ENCODE measurements around the gene DAPK1.

The DAPK1 gene

GRCh38 chr9:87674565-87675299 is 177.1 kb downstream of the DAPK1 start:
- no peak for DNase-seq

GRCh38 chr9:87675906-87676515 is 178.3 kb downstream of the DAPK1 start:
- no peak for DNase-seq

- no peak for DNase-seq
Observed at GRCh38 chr9:87676976-87677775, 179.5 kb downstream of the DAPK1 start.

GRCh38 chr9:87677776-87678587 is 180.3 kb downstream of the DAPK1 start:
- DNase-seq = no peak

GRCh38 chr9:87678650-87679355 is 181.1 kb downstream of the DAPK1 start:
- DNase-seq = no peak

- DNase-seq = no peak
Observed at GRCh38 chr9:87681271-87682061, 183.8 kb downstream of the DAPK1 start.

GRCh38 chr9:87682085-87682484 is 184.4 kb downstream of the DAPK1 start:
- no peak for DNase-seq

GRCh38 chr9:87682618-87683017 is 185.0 kb downstream of the DAPK1 start:
- DNase-seq = no peak

- DNase-seq = no peak
Observed at GRCh38 chr9:87683751-87684626, 186.3 kb downstream of the DAPK1 start.

- no peak for DNase-seq
Observed at GRCh38 chr9:87684627-87685219, 187.1 kb downstream of the DAPK1 start.

GRCh38 chr9:87685441-87685840 is 187.8 kb downstream of the DAPK1 start:
- no peak for DNase-seq

- DNase-seq = no peak
Observed at GRCh38 chr9:87685871-87686519, 188.3 kb downstream of the DAPK1 start.

- no peak for DNase-seq
Observed at GRCh38 chr9:87686520-87687090, 188.9 kb downstream of the DAPK1 start.

GRCh38 chr9:87687207-87687606 is 189.5 kb downstream of the DAPK1 start:
- no peak for DNase-seq

GRCh38 chr9:87694236-87694755 is 196.6 kb downstream of the DAPK1 start:
- DNase-seq = no peak

- DNase-seq = no peak
Observed at GRCh38 chr9:87695523-87695922, 197.9 kb downstream of the DAPK1 start.

- DNase-seq = no peak
Observed at GRCh38 chr9:87696641-87697040, 199.0 kb downstream of the DAPK1 start.

- DNase-seq = no peak
Observed at GRCh38 chr9:87698069-87698809, 200.6 kb downstream of the DAPK1 start.

All from NCI-H2107 (cell line).